ENCODE data around the gene TMEM175.

DNA sequence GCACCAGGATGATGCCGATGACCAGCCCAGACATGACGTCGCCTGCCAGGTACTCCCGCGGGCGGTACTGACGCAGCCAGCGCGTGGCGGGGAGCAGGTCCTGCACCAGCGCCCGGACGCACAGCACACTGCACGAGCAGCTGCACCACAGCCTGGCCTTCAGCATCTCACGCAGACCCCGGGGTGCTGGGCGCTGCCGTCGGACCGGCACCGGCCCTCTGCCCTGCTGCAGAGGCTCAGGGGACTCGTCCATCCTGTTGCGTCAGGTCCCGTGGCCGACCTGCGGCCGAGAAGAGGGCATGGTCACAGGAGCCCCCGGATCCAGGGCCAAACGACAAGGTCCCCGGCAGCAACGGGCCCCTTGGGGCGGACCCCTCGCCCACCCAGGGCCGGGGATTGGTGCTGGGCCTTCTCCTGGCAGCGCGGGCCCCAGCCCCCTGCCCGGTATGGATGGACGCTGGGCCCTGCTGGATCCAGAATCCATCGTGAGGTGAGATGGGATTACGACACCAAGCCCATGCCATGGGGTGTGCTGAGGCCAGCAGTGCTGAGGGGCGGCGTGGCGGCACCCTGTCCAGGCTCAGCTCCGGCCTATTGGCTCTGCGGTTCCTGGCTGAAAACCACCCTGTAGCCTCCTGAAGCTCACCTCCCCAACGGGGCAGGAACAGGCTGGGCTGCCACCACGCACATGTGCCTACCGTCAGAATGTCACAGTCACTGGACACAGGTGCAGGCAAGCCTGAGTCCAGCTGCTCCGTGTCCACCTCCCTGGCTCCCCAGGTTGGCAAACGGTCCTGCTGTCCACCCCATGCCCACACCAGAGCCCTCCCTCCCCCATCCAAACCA is 59.4 kb downstream of the TMEM175 start:
- TF ChIP-seq, protein P1, sequence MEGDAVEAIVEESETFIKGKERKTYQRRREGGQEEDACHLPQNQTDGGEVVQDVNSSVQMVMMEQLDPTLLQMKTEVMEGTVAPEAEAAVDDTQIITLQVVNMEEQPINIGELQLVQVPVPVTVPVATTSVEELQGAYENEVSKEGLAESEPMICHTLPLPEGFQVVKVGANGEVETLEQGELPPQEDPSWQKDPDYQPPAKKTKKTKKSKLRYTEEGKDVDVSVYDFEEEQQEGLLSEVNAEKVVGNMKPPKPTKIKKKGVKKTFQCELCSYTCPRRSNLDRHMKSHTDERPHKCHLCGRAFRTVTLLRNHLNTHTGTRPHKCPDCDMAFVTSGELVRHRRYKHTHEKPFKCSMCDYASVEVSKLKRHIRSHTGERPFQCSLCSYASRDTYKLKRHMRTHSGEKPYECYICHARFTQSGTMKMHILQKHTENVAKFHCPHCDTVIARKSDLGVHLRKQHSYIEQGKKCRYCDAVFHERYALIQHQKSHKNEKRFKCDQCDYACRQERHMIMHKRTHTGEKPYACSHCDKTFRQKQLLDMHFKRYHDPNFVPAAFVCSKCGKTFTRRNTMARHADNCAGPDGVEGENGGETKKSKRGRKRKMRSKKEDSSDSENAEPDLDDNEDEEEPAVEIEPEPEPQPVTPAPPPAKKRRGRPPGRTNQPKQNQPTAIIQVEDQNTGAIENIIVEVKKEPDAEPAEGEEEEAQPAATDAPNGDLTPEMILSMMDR (IDR thresholded peaks at IDR 0.05), result no peak
- TF ChIP-seq EZH2 (IDR thresholded peaks at IDR 0.05; ENCODE audit: borderline replicate concordance, insufficient read depth, low read depth, low read length, poor library complexity, severe bottlenecking), result no peak
